K562 (cell line): ENCODE data around the gene SLC66A3. TPM values are rescaled to one million over a fixed set of nuclear protein-coding genes. Genes with fewer than 3 reads are reported as not detected.
A peak's percentile ranks its signal among the peaks of the same experiment; 100 is the strongest.

Source experiments
- ATAC-seq: fragments of 200-7000 bp; cut with Tn5 transposase; 3 replicates; pipeline ENCODE4 v1.9.1; 2020; ENCODE audit warnings: moderate library complexity
- BruUV-seq: library from RNA; stranded (reverse); fragments of 400-500 nt; replicated peaks from 2 replicates; lab custom pipeline; 2021; lab: Mats Ljungman, UMichigan
- CTCF ChIA-PET: fragments of 300-600 bp; formaldehyde crosslinking; extraction: SDS; loops from one replicate; lab custom pipeline; 2021; ENCODE audit warnings: low intra/inter-chr PET ratio; lab: Yijun Ruan, JAX
- POLR2A ChIA-PET: fragments of 300-600, 350-650 bp; sonication (Branson Sonifier 250); formaldehyde crosslinking; extraction: SDS; loops from one replicate; lab custom pipeline; 2021; ENCODE audit warnings: antibody characterized with exemption, inconsistent platforms; lab: Yijun Ruan, JAX
- DNase-seq, 4 experiments: peaks; one replicate each; pipeline versions ENCODE4 v3.0.0 to v3.0.0-alpha.2; 2011 to 2018; ENCODE audit warnings: low spot score in 3 of 4, mixed read lengths in 3 of 4; ENCODE audit errors: extremely low read depth in 1 of 4
- FAIRE-seq: peaks from 2 replicates; lab custom pipeline; 2011; peaks lifted over from hg19 to GRCh38; lab: Jason Lieb, UNC
- H2AFZ ChIP-seq: 2 replicates; pipeline ENCODE4 v1.6.0; 2011; ENCODE audit warnings: low read depth, low read length, control low read depth, inconsistent platforms
- H3K27ac ChIP-seq: fragments of 200-600 bp; 3 replicates; pipeline ENCODE4 v1.8.0; 2011; ENCODE audit warnings: low read depth, mild to moderate bottlenecking, control low read depth, inconsistent platforms, low read length, moderate library complexity, mixed read lengths; ENCODE audit errors: extremely low read depth
- H3K27me3 ChIP-seq, 2 experiments: fragments of 300-600 bp in 1 of 2; 2 replicates in 1 of 2; 3 replicates in 1 of 2; pipeline versions ENCODE4 v1.6.0 to v1.8.0; 2011; ENCODE audit warnings: inconsistent platforms in 2 of 2, low read length in 2 of 2, mild to moderate bottlenecking in 1 of 2, mixed read lengths in 1 of 2, moderate library complexity in 1 of 2; ENCODE audit not compliant: control insufficient read depth in 2 of 2, insufficient read depth in 2 of 2
- H3K36me3 ChIP-seq: fragments of 300-600 bp; 3 replicates; pipeline ENCODE4 v1.8.0; 2011; ENCODE audit warnings: mild to moderate bottlenecking, low read length, inconsistent platforms; ENCODE audit not compliant: control insufficient read depth, insufficient read depth
- H3K4me1 ChIP-seq, 2 experiments: fragments of 200-600 bp in 1 of 2; replicated peaks in 1 of 2; 2 replicates in 1 of 2; 3 replicates in 1 of 2; pipeline versions ENCODE4 v1.5.1 to v1.8.0; 2011; ENCODE audit warnings: inconsistent platforms in 2 of 2, low read length in 2 of 2, mild to moderate bottlenecking in 1 of 2, mixed read lengths in 1 of 2, moderate library complexity in 1 of 2; ENCODE audit not compliant: control insufficient read depth in 2 of 2, insufficient read depth in 2 of 2
- H3K4me2 ChIP-seq: 2 replicates; pipeline ENCODE4 v1.6.1; 2011; ENCODE audit warnings: low read length, control low read depth, inconsistent platforms, mixed read lengths; ENCODE audit not compliant: insufficient read depth
- H3K4me3 ChIP-seq: fragments of 200-600 bp; sonication (generic), shearing (Covaris generic); 2 replicates; pipeline ENCODE4 v1.5.1; 2016; ENCODE audit warnings: control low read depth, inconsistent platforms
- H3K79me2 ChIP-seq: fragments of 200-600 bp; 3 replicates; pipeline ENCODE4 v1.8.0; 2011; ENCODE audit warnings: low read length, inconsistent platforms; ENCODE audit not compliant: control insufficient read depth, insufficient read depth
- H3K9ac ChIP-seq, 2 experiments: 2 replicates each; pipeline versions ENCODE4 v1.6.0 to v1.6.1; 2011; ENCODE audit warnings: low read depth in 2 of 2, low read length in 2 of 2, control low read depth in 1 of 2, inconsistent platforms in 1 of 2, mild to moderate bottlenecking in 1 of 2, mixed read lengths in 1 of 2; ENCODE audit not compliant: insufficient read depth in 1 of 2
- H3K9me1 ChIP-seq: one replicate; pipeline ENCODE4 v1.6.0; 2011; ENCODE audit warnings: inconsistent platforms, mild to moderate bottlenecking, low read length, moderate library complexity; ENCODE audit not compliant: control insufficient read depth, insufficient read depth
- H3K9me3 ChIP-seq: replicated peaks from 2 replicates; pipeline ENCODE4 v1.5.1; 2011; ENCODE audit warnings: low read depth, low read length, inconsistent platforms; ENCODE audit not compliant: control insufficient read depth, insufficient read depth
- H4K20me1 ChIP-seq: replicated peaks from 2 replicates; pipeline ENCODE4 v1.6.1; 2011; ENCODE audit warnings: low read length, inconsistent platforms, mixed read lengths; ENCODE audit not compliant: control insufficient read depth, insufficient read depth
- CTCF ChIP-seq, 3 experiments: IDR thresholded peaks in 2 of 3; conservative IDR thresholded peaks in 1 of 3; 2 replicates each; pipeline ENCODE4 v1.5.1; 2011 to 2012; ENCODE audit warnings: low read length in 3 of 3, mild to moderate bottlenecking in 3 of 3, control low read depth in 2 of 3, improper control_type of control experiment in 1 of 3, inconsistent platforms in 1 of 3, low read depth in 1 of 3, mixed read lengths in 1 of 3, moderate library complexity in 1 of 3; ENCODE audit not compliant: insufficient read depth in 2 of 3
- DMBX1 ChIP-seq: fragments of 250-450 bp; sonication (Bioruptor Pico); IDR thresholded peaks from 2 replicates; pipeline ENCODE4 v1.8.0; 2022; ENCODE audit warnings: inconsistent platforms, mild to moderate bottlenecking, moderate library complexity, borderline replicate concordance
- KLF10 ChIP-seq: fragments of 250-450 bp; sonication (Bioruptor Pico); IDR thresholded peaks from 2 replicates; pipeline ENCODE4 v1.6.1; 2021; ENCODE audit warnings: matching md5 sums
- PRMT5 ChIP-seq: sonication (generic); formaldehyde crosslinking; IDR thresholded peaks from 2 replicates; pipeline ENCODE4 v1.5.0; 2020; ENCODE audit warnings: missing genetic modification reagents
- RREB1 ChIP-seq: fragments of 250-450 bp; sonication (Bioruptor Pico); IDR thresholded peaks from 2 replicates; pipeline ENCODE4 v1.4.0; 2020
- ZNF707 ChIP-seq: fragments of 250-450 bp; sonication (Bioruptor Pico); conservative IDR thresholded peaks from 2 replicates; pipeline ENCODE4 v1.8.0; 2022; ENCODE audit warnings: inconsistent platforms, mild to moderate bottlenecking, moderate library complexity
- WGBS: fragments of 100-300 bp; shearing (Covaris generic); methylation state at CpG from one replicate; pipeline ENCODE4 v1.1.6; 2016; ENCODE audit warnings: low coverage, mixed read lengths; ENCODE audit not compliant: insufficient coverage; ENCODE audit errors: missing lambda C conversion rate; 5-methylcytosine and 5-hydroxymethylcytosine counted together
- in situ Hi-C: fragments of 300-500 bp; cut with MboI; formaldehyde crosslinking; loops from 4 replicates; pipeline ENCODE4 v1.15.0; 2018; ENCODE audit warnings: inconsistent platforms, mixed read lengths
- intact Hi-C: fragments of 100-400 bp; cut with micrococcal nuclease; formaldehyde crosslinking; loops from 2 replicates; pipeline ENCODE4 v1.14.2; 2022
- polyA plus RNA-seq, 8 experiments: library from polyadenylated mRNA; depleted of rRNA in 4 of 8; stranded (reverse) in 5 of 8; unstranded in 3 of 8; fragments of >200 nt; fragmentation: Nextera tagmentation in 2 of 8; fragmentation: Illumina TruSeq in 1 of 8; extraction: Ambion mirVana in 2 of 8; extraction: Trizol in 1 of 8; gene quantifications; 2 replicates each; pipeline versions ENCODE4 v1.2.1 to v1.2.3, GENCODE V29; 2011 to 2014; ENCODE audit warnings: inconsistent platforms in 1 of 8, missing spikeins in 1 of 8
- total RNA-seq, 7 experiments: library from RNA; depleted of rRNA in 6 of 7; stranded (reverse); fragments of >200 nt in 6 of 7; fragmentation: Illumina TruSeq in 2 of 7; extraction: Trizol in 2 of 7; gene quantifications; 2 replicates each; pipeline versions ENCODE4 v1.2.1 to v1.2.3, GENCODE V29; 2011 to 2021; ENCODE audit warnings: low replicate concordance in 1 of 7
- TF ChIP-seq, protein P1 (sequence below): fragments of 250-450 bp; sonication (Bioruptor Pico); IDR thresholded peaks from 2 replicates; pipeline ENCODE4 v1.5.0; 2022; ENCODE audit warnings: mild to moderate bottlenecking

SLC66A3 gene
- total and polyA plus RNA-seq, 9 of the 15 experiments (the other 6 are each of a cell fraction or from before 2014, with no cell fraction given): 2.8 to 30.0 (median 9.1) TPM

DNA sequence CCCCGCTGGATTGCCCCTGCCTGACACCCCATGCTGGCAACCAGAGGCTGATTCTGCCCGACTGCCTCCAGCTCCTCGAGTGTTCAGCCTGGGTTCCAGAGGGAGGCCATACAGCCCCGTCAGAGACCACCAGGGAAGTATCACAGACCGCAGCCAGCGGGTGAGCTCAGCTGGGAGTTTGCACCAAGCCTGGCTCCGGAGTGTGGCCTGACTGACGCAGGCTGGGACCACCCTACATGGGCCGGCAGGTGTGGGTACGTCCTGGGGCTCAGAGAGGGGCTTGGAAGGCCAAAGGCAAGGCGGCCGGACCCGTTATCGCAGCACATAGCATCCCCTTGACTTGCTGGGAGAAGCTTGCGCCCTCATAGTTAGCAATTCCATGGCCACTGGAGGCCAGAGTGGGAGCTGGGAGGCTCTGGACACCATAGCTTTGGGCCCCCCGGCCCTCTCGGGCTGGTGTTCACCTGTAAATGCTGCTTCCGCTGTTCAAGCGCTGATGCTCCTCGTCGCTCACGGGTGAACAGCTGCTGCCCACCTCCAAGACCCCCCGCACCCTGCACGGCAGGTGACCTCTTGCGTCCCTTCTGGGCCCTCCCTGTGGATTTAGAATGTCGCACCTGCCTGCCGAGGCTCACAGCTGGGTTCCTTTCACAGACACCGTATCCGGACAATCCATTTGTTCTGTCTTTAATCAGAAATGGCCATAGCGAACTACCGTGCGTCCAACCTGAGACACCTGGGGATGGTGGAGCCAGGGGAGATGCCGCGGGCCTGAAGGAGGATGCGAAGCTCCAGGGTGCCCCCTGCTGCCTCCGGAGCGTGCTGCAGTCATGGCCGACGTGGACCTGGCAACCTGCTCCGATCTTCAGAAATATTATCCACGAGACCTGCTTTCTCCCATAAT lies 31.2 kb upstream of the SLC66A3 start:
- H3K79me2 ChIP-seq: no peaks in the 10 kb centered on the region
- 14% methylated on average over 33 of the region's 41 CpGs for WGBS
- ATAC-seq (peak; percentile 86), DNase-seq (peak; percentile 70 to 86 (median 80)), FAIRE-seq (peak; percentile 91)
- H3K4me2 ChIP-seq: no peak overlapping the region
- intact Hi-C loops: loop anchor here (1.0 to 10.0 kb wide), 2 partner anchors 149 to 289 kb away; no protein-coding TSS in a partner anchor
- H3K9me3 ChIP-seq: no peaks in the 10 kb centered on the region
- in situ Hi-C loops: loop anchor here (5.0 kb wide), 1 partner anchor 287 kb away; no protein-coding TSS in a partner anchor
- no TSS peak for BruUV-seq
- no peaks in the 10 kb centered on the region for H3K9me1 ChIP-seq
- H3K4me1 ChIP-seq: peaks cover 7 to 14% of the 10 kb centered on the region in 2 experiments; a peak in 3 of 5 replicates
- CTCF ChIA-PET: interaction anchor here (2.5 kb wide), 1 partner anchor 290 kb away, joined by 32 read pairs; no protein-coding TSS in a partner anchor
- POLR2A ChIA-PET: interaction anchor here (0.6 to 1.0 kb wide), 3 partner anchors 44 to 371 kb away, joined by 3 to 4 read pairs (median 3); no protein-coding TSS in a partner anchor
- H3K27ac ChIP-seq: no peak overlapping the region
- no peak overlapping the region for H3K9ac ChIP-seq
- no peaks in the 10 kb centered on the region for H3K36me3 ChIP-seq
- H2AFZ ChIP-seq: no peak overlapping the region
- H3K4me3 ChIP-seq: no peak overlapping the region
- H3K27me3 ChIP-seq: peaks cover 3 to 60% of the 10 kb centered on the region in 2 experiments; a peak in 3 of 5 replicates
- no peaks in the 10 kb centered on the region; the same call in 1 of the 2 replicates for H4K20me1 ChIP-seq
- TF ChIP-seq PRMT5: no peak
- TF ChIP-seq RREB1 (CRISPR knock-in tag): no peak
- peak; percentile 88 to 90 (median 90) for TF ChIP-seq CTCF (IDR thresholded peaks at IDR 0.05 in 2 of 3, conservative IDR thresholded peaks at IDR 0.05 in 1 of 3; ENCODE audit: insufficient read depth in 2 of 3, low read depth in 1 of 3, low read length in 3 of 3)
- TF ChIP-seq KLF10 (CRISPR knock-in tag): no peak
- no peak for TF ChIP-seq ZNF707
- no peak for TF ChIP-seq DMBX1 (CRISPR knock-in tag)
- TF ChIP-seq, protein P1, sequence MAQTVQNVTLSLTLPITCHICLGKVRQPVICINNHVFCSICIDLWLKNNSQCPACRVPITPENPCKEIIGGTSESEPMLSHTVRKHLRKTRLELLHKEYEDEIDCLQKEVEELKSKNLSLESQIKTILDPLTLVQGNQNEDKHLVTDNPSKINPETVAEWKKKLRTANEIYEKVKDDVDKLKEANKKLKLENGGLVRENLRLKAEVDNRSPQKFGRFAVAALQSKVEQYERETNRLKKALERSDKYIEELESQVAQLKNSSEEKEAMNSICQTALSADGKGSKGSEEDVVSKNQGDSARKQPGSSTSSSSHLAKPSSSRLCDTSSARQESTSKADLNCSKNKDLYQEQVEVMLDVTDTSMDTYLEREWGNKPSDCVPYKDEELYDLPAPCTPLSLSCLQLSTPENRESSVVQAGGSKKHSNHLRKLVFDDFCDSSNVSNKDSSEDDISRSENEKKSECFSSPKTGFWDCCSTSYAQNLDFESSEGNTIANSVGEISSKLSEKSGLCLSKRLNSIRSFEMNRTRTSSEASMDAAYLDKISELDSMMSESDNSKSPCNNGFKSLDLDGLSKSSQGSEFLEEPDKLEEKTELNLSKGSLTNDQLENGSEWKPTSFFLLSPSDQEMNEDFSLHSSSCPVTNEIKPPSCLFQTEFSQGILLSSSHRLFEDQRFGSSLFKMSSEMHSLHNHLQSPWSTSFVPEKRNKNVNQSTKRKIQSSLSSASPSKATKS: no peak
